H9 (cell line): Measurements from ENCODE around the gene MUS81. TPM values are rescaled to one million over a fixed set of nuclear protein-coding genes. Genes with fewer than 3 reads are reported as not detected.

Experiments
- DNase-seq: peaks from one replicate; pipeline ENCODE4 v3.0.0-alpha.2; 2017
- H2AFZ ChIP-seq: one replicate; pipeline ENCODE4 v1.6.1; 2013; ENCODE audit warnings: mild to moderate bottlenecking, low read length, control low read depth, moderate library complexity
- H2AK5ac ChIP-seq: 2 replicates; pipeline ENCODE4 v1.6.1; 2013; ENCODE audit warnings: low read length, control low read depth, mixed read lengths; ENCODE audit not compliant: insufficient read length
- H2BK120ac ChIP-seq: one replicate; pipeline ENCODE4 v1.6.1; 2013; ENCODE audit warnings: low read depth, mild to moderate bottlenecking, low read length, control low read depth, inconsistent platforms; ENCODE audit not compliant: poor library complexity, severe bottlenecking
- H2BK12ac ChIP-seq: 2 replicates; pipeline ENCODE4 v1.6.1; 2013; ENCODE audit warnings: low read length, control low read depth, mixed read lengths, low read depth; ENCODE audit not compliant: insufficient read length
- H2BK15ac ChIP-seq: 2 replicates; pipeline ENCODE4 v1.6.1; 2013; ENCODE audit warnings: low read depth, low read length, control low read depth
- H2BK20ac ChIP-seq: one replicate; pipeline ENCODE4 v1.6.1; 2013; ENCODE audit warnings: low read depth, mild to moderate bottlenecking, low read length, control low read depth, inconsistent platforms; ENCODE audit not compliant: poor library complexity, severe bottlenecking
- H2BK5ac ChIP-seq: 2 replicates; pipeline ENCODE4 v1.6.1; 2013; ENCODE audit warnings: low read length, control low read depth, mixed read lengths; ENCODE audit not compliant: insufficient read length
- H3K14ac ChIP-seq: 2 replicates; pipeline ENCODE4 v1.6.1; 2013; ENCODE audit warnings: low read length, control low read depth; ENCODE audit not compliant: insufficient read depth
- H3K18ac ChIP-seq: 2 replicates; pipeline ENCODE4 v1.6.1; 2013; ENCODE audit warnings: low read depth, mild to moderate bottlenecking, mixed read lengths, low read length, control low read depth; ENCODE audit not compliant: insufficient read length
- H3K23ac ChIP-seq: 2 replicates; pipeline ENCODE4 v1.6.1; 2013; ENCODE audit warnings: low read length, control low read depth, mixed read lengths, low read depth; ENCODE audit not compliant: insufficient read length
- H3K23me2 ChIP-seq: 2 replicates; pipeline ENCODE4 v1.6.1; 2013; ENCODE audit warnings: low read depth, mild to moderate bottlenecking, mixed read lengths, low read length, control low read depth; ENCODE audit not compliant: insufficient read length, poor library complexity, severe bottlenecking
- H3K27ac ChIP-seq: 2 replicates; pipeline ENCODE4 v1.5.1; 2013; ENCODE audit warnings: low read length, control low read depth, mixed read lengths, low read depth; ENCODE audit not compliant: insufficient read length
- H3K27me3 ChIP-seq: 2 replicates; pipeline ENCODE4 v1.6.1; 2013; ENCODE audit warnings: low read length, control low read depth, inconsistent platforms; ENCODE audit not compliant: insufficient read depth
- H3K4ac ChIP-seq: 2 replicates; pipeline ENCODE4 v1.6.1; 2013; ENCODE audit warnings: low read depth, mild to moderate bottlenecking, control low read depth, inconsistent platforms, low read length, moderate library complexity
- H3K4me1 ChIP-seq: 2 replicates; pipeline ENCODE4 v1.6.1; 2013; ENCODE audit warnings: low read length, control low read depth, inconsistent platforms; ENCODE audit not compliant: insufficient read depth
- H3K4me2 ChIP-seq: 2 replicates; pipeline ENCODE4 v1.6.1; 2013; ENCODE audit warnings: low read length, control low read depth, mixed read lengths; ENCODE audit not compliant: insufficient read length, insufficient read depth
- H3K56ac ChIP-seq: 2 replicates; pipeline ENCODE4 v1.6.1; 2013; ENCODE audit warnings: low read depth, mild to moderate bottlenecking, mixed read lengths, low read length, control low read depth; ENCODE audit not compliant: insufficient read length
- H3K79me1 ChIP-seq: 2 replicates; pipeline ENCODE4 v1.6.1; 2013; ENCODE audit warnings: low read depth, mild to moderate bottlenecking, moderate library complexity, low read length, control low read depth, inconsistent platforms; ENCODE audit not compliant: insufficient read depth, poor library complexity, severe bottlenecking
- H3K79me2 ChIP-seq: 2 replicates; pipeline ENCODE4 v1.6.1; 2013; ENCODE audit warnings: low read length, control low read depth, inconsistent platforms; ENCODE audit not compliant: insufficient read depth
- H3K9ac ChIP-seq: 2 replicates; pipeline ENCODE4 v1.6.1; 2013; ENCODE audit warnings: low read length, control low read depth, mixed read lengths; ENCODE audit not compliant: insufficient read length; ENCODE audit errors: extremely low read depth
- H3K9me3 ChIP-seq: one replicate; pipeline ENCODE4 v1.6.1; 2013; ENCODE audit warnings: low read depth, low read length, inconsistent platforms; ENCODE audit not compliant: control insufficient read depth
- H3T11ph ChIP-seq: one replicate; pipeline ENCODE4 v1.6.1; 2013; ENCODE audit warnings: mild to moderate bottlenecking, low read length, control low read depth, inconsistent platforms
- H4K20me1 ChIP-seq: one replicate; pipeline ENCODE4 v1.6.1; 2013; ENCODE audit not compliant: control insufficient read depth, insufficient read length, insufficient read depth
- H4K5ac ChIP-seq: 2 replicates; pipeline ENCODE4 v1.6.1; 2013; ENCODE audit warnings: low read depth, mild to moderate bottlenecking, mixed read lengths, low read length, control low read depth; ENCODE audit not compliant: insufficient read length
- H4K8ac ChIP-seq: replicated peaks from 2 replicates; pipeline ENCODE4 v1.6.1; 2013; ENCODE audit warnings: low read length, control low read depth, mixed read lengths, low read depth; ENCODE audit not compliant: insufficient read length
- H4K91ac ChIP-seq: 2 replicates; pipeline ENCODE4 v1.6.1; 2013; ENCODE audit warnings: low read depth, mild to moderate bottlenecking, moderate library complexity, mixed read lengths, low read length, control low read depth; ENCODE audit not compliant: insufficient read length
- H3K27ac Mint-ChIP-seq, 3 experiments: 2 replicates in 2 of 3; 3 replicates in 1 of 3; pipeline ENCODE4 v1.8.0; 2020 to 2021; ENCODE audit warnings: mixed read lengths in 3 of 3, mild to moderate bottlenecking in 1 of 3, moderate library complexity in 1 of 3
- H3K27me3 Mint-ChIP-seq: 2 replicates; pipeline ENCODE4 v1.8.0; 2021; ENCODE audit warnings: low read depth, mild to moderate bottlenecking, moderate library complexity, mixed read lengths
- H3K36me3 Mint-ChIP-seq, 3 experiments: 2 replicates in 2 of 3; 3 replicates in 1 of 3; pipeline ENCODE4 v1.8.0; 2020 to 2021; ENCODE audit warnings: low read depth in 3 of 3, mixed read lengths in 3 of 3; ENCODE audit not compliant: insufficient read depth in 1 of 3
- H3K4me1 Mint-ChIP-seq, 2 experiments: 2 replicates each; pipeline ENCODE4 v1.8.0; 2020; ENCODE audit warnings: mixed read lengths in 2 of 2
- H3K4me3 Mint-ChIP-seq, 2 experiments: 2 replicates in 1 of 2; 3 replicates in 1 of 2; pipeline ENCODE4 v1.8.0; 2020 to 2021; ENCODE audit warnings: mild to moderate bottlenecking in 2 of 2, mixed read lengths in 2 of 2, moderate library complexity in 1 of 2
- H3K9me3 Mint-ChIP-seq, 2 experiments: 2 replicates in 1 of 2; 3 replicates in 1 of 2; pipeline ENCODE4 v1.8.0; 2020; ENCODE audit warnings: mild to moderate bottlenecking in 2 of 2, mixed read lengths in 2 of 2, moderate library complexity in 1 of 2
- WGBS: extraction: QIAGEN DNeasy Blood & Tissue Kit; methylation state at CpG from one replicate; pipeline ENCODE4 v1.1.7; 2013; ENCODE audit warnings: missing lambda C conversion rate, low lambda C conversion rate, mixed read lengths; ENCODE audit not compliant: insufficient read length; ENCODE audit errors: extremely low coverage; 5-methylcytosine and 5-hydroxymethylcytosine counted together
- total RNA-seq: library from RNA; stranded (reverse); gene quantifications from 2 replicates; pipeline ENCODE4 v1.2.1, GENCODE V29; 2021
- TF ChIP-seq, protein P1 (sequence below): fragments of 200-600 bp; sonication (generic); conservative IDR thresholded peaks from 3 replicates; pipeline ENCODE4 v1.8.0; 2021; ENCODE audit warnings: antibody characterized with exemption, mild to moderate bottlenecking

Gene MUS81
- total RNA-seq, 1 experiment from 2014 or later, result 49.2 TPM

GRCh38 chr11:65843811-65844210 is 16.4 kb upstream of the MUS81 start:
- H2BK5ac ChIP-seq, result no peak overlapping the region

More at GRCh38 chr11:65843811-65844210, 16.4 kb upstream of the MUS81 start:
- Histone ChIP-seq H2BK120ac (no peak overlapping the region), H3K18ac (no peak overlapping the region), H4K5ac (no peak overlapping the region), H4K91ac (no peak overlapping the region), H3K4ac (no peak overlapping the region), H2AK5ac (no peak overlapping the region), H3K9ac (no peak overlapping the region), H4K20me1 (no peaks in the 10 kb centered on the region), H3K79me1 (no peaks in the 10 kb centered on the region), H3K9me3 (no peaks in the 10 kb centered on the region), H2BK15ac (no peak overlapping the region), H3K4me2 (no peak overlapping the region), H3K14ac (no peak overlapping the region), H3T11ph (no peak overlapping the region), H2BK12ac (no peak overlapping the region), H3K23me2 (no peaks in the 10 kb centered on the region), H3K56ac (no peak overlapping the region), H3K23ac (no peak overlapping the region), H4K8ac (no peak overlapping the region), H3K27ac (no peak overlapping the region), H3K79me2 (no peaks in the 10 kb centered on the region), H3K27me3 (no peaks in the 10 kb centered on the region), H3K4me1 (no peaks in the 10 kb centered on the region), H2BK20ac (no peak overlapping the region), H2AFZ (no peak overlapping the region)
- H3K27ac Mint-ChIP-seq, result no peak overlapping the region
- H3K27me3 Mint-ChIP-seq, result peaks cover 11% of the 10 kb centered on the region
- DNase-seq, result no peak
- H3K4me1 Mint-ChIP-seq, result no peaks in the 10 kb centered on the region
- no peaks in the 10 kb centered on the region for H3K36me3 Mint-ChIP-seq
- TF ChIP-seq, protein P1, sequence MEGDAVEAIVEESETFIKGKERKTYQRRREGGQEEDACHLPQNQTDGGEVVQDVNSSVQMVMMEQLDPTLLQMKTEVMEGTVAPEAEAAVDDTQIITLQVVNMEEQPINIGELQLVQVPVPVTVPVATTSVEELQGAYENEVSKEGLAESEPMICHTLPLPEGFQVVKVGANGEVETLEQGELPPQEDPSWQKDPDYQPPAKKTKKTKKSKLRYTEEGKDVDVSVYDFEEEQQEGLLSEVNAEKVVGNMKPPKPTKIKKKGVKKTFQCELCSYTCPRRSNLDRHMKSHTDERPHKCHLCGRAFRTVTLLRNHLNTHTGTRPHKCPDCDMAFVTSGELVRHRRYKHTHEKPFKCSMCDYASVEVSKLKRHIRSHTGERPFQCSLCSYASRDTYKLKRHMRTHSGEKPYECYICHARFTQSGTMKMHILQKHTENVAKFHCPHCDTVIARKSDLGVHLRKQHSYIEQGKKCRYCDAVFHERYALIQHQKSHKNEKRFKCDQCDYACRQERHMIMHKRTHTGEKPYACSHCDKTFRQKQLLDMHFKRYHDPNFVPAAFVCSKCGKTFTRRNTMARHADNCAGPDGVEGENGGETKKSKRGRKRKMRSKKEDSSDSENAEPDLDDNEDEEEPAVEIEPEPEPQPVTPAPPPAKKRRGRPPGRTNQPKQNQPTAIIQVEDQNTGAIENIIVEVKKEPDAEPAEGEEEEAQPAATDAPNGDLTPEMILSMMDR, result no peak
- no peak overlapping the region for H3K4me3 Mint-ChIP-seq
- H3K9me3 Mint-ChIP-seq, result no peaks in the 10 kb centered on the region
- WGBS, result no CpG with 5 or more reads among the region's 3 CpGs
